K562 (cell line): ENCODE results near the gene DNAAF3. TPM values are rescaled to one million over a fixed set of nuclear protein-coding genes. Genes with fewer than 3 reads are reported as not detected.

Experiments used
- ATF1 ChIP-seq, 2 experiments: fragments of 450-650 bp in 1 of 2; IDR thresholded peaks; 2 replicates each; pipeline ENCODE4 v1.6.1; 2016; ENCODE audit warnings: missing compliant biosample characterization in 1 of 2, missing genetic modification characterization in 1 of 2
- CBFB ChIP-seq: sonication (generic); formaldehyde crosslinking; IDR thresholded peaks from 2 replicates; pipeline ENCODE4 v1.4.0; 2020; ENCODE audit warnings: mild to moderate bottlenecking, missing genetic modification reagents
- EWSR1 ChIP-seq: fragments of 450-650 bp; IDR thresholded peaks from 2 replicates; pipeline ENCODE4 v1.6.1; 2018; ENCODE audit warnings: borderline replicate concordance, mild to moderate bottlenecking, low read depth, moderate library complexity; ENCODE audit not compliant: partially characterized antibody
- KDM5B ChIP-seq: fragments of 200-600 bp; sonication (generic); IDR thresholded peaks from 2 replicates; pipeline ENCODE4 v1.6.1; 2012; ENCODE audit warnings: low read depth, mild to moderate bottlenecking, moderate library complexity, low read length, control low read depth, inconsistent platforms; ENCODE audit not compliant: insufficient replicate concordance
- L3MBTL2 ChIP-seq: fragments of 450-650 bp; IDR thresholded peaks from 2 replicates; pipeline ENCODE4 v1.6.1; 2016; ENCODE audit warnings: mild to moderate bottlenecking, moderate library complexity
- LARP7 ChIP-seq: fragments of 450-650 bp; IDR thresholded peaks from 2 replicates; pipeline ENCODE4 v1.6.1; 2016
- NFXL1 ChIP-seq: fragments of 450-650 bp; formaldehyde crosslinking; IDR thresholded peaks from 2 replicates; pipeline ENCODE4 v1.4.0; 2021; ENCODE audit warnings: mild to moderate bottlenecking
- RFX5 ChIP-seq: IDR thresholded peaks from 2 replicates; pipeline ENCODE4 v1.6.1; 2011; ENCODE audit warnings: low read depth, mild to moderate bottlenecking, improper control_type of control experiment, low read length
- SREBF2 ChIP-seq: sonication (generic); formaldehyde crosslinking; IDR thresholded peaks from 2 replicates; pipeline ENCODE4 v1.4.0; 2020; ENCODE audit warnings: mild to moderate bottlenecking, missing genetic modification reagents
- U2AF1 ChIP-seq: fragments of 200-400 bp; formaldehyde crosslinking; optimal IDR thresholded peaks from 2 replicates; pipeline ENCODE3; 2017; ENCODE audit warnings: mild to moderate bottlenecking, low read depth, low read length, moderate library complexity
- XRCC4 ChIP-seq: IDR thresholded peaks from one replicate; pipeline ENCODE4 v1.6.1; 2011; ENCODE audit not compliant: insufficient read depth, insufficient read length; ENCODE audit errors: extremely low read depth
- ZNF174 ChIP-seq: fragments of 250-450 bp; sonication (Bioruptor Pico); IDR thresholded peaks from 2 replicates; pipeline ENCODE4 v1.4.0; 2020; ENCODE audit warnings: mild to moderate bottlenecking
- ZNF311 ChIP-seq: fragments of 250-450 bp; sonication (Bioruptor Pico); IDR thresholded peaks from 2 replicates; pipeline ENCODE4 v1.4.0; 2020; ENCODE audit warnings: mild to moderate bottlenecking, moderate library complexity
- polyA plus RNA-seq, 8 experiments: library from polyadenylated mRNA; depleted of rRNA in 4 of 8; stranded (reverse) in 5 of 8; unstranded in 3 of 8; fragments of >200 nt; fragmentation: Nextera tagmentation in 2 of 8; fragmentation: Illumina TruSeq in 1 of 8; extraction: Ambion mirVana in 2 of 8; extraction: Trizol in 1 of 8; gene quantifications; 2 replicates each; pipeline versions ENCODE4 v1.2.1 to v1.2.3, GENCODE V29; 2011 to 2014; ENCODE audit warnings: inconsistent platforms in 1 of 8, missing spikeins in 1 of 8
- total RNA-seq, 7 experiments: library from RNA; depleted of rRNA in 6 of 7; stranded (reverse); fragments of >200 nt in 6 of 7; fragmentation: Illumina TruSeq in 2 of 7; extraction: Trizol in 2 of 7; gene quantifications; 2 replicates each; pipeline versions ENCODE4 v1.2.1 to v1.2.3, GENCODE V29; 2011 to 2021; ENCODE audit warnings: low replicate concordance in 1 of 7
- TF ChIP-seq, protein P1 (sequence below): fragments of 250-450 bp; sonication (Bioruptor Pico); IDR thresholded peaks from 2 replicates; pipeline ENCODE4 v1.5.0; 2020; ENCODE audit warnings: mild to moderate bottlenecking, borderline replicate concordance
- TF ChIP-seq, protein P2 (sequence below): fragments of 450-650 bp; formaldehyde crosslinking; IDR thresholded peaks from 2 replicates; pipeline ENCODE4 v1.4.0; 2020; ENCODE audit warnings: mild to moderate bottlenecking, moderate library complexity
- TF ChIP-seq, protein P3 (sequence below): sonication (generic); formaldehyde crosslinking; IDR thresholded peaks from 2 replicates; pipeline ENCODE4 v1.9.0; 2022; ENCODE audit warnings: mild to moderate bottlenecking, missing genetic modification reagents
- TF ChIP-seq, protein P4 (sequence below): fragments of 200-800 bp; sonication (Bioruptor generic); IDR thresholded peaks from 2 replicates; pipeline ENCODE4 v1.6.1; 2017; ENCODE audit warnings: missing genetic modification characterization, missing compliant biosample characterization
- TF ChIP-seq, protein P5 (sequence below): fragments of 450-650 bp; formaldehyde crosslinking; IDR thresholded peaks from 2 replicates; pipeline ENCODE4 v1.4.0; 2020; ENCODE audit warnings: mild to moderate bottlenecking, moderate library complexity
- TF ChIP-seq, protein P6 (sequence below): fragments of 450-650 bp; formaldehyde crosslinking; IDR thresholded peaks from 2 replicates; pipeline ENCODE4 v1.4.0; 2020; ENCODE audit warnings: mild to moderate bottlenecking, moderate library complexity

The DNAAF3 gene
- total and polyA plus RNA-seq, 9 of the 15 experiments (the other 6 are each of a cell fraction or from before 2014, with no cell fraction given) = 21.6 to 61.5 (median 43.0) TPM

DNA sequence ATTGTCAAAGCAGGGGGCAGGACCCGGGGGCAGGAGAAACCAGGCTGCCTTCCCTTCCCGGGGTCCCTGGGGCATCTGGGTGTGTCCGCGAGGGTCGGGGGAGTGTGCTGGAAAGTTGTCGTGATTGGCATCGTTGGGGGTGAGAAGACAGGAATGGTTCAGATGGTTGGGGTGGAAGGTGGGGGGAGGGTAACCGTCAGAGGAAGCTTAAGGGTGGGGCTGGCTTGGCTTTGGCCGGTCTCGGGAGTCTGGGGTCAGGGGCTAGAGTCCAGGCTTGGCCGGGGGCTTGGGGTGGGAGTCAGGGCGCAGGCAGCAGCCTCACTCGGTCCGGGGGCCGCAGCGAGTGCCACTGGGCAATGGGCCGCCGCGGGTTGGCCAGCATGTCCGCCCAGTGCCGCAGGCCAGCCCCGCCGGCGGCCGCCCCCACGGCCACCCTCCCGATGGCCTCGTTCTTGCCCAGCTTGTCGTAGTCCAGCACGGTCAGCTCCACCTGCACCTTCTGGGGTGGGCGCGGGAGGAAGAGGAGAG, 6.8 kb upstream of the DNAAF3 start (continued):
- no peak for TF ChIP-seq RFX5
- TF ChIP-seq EWSR1 = no peak
- TF ChIP-seq, protein P1, sequence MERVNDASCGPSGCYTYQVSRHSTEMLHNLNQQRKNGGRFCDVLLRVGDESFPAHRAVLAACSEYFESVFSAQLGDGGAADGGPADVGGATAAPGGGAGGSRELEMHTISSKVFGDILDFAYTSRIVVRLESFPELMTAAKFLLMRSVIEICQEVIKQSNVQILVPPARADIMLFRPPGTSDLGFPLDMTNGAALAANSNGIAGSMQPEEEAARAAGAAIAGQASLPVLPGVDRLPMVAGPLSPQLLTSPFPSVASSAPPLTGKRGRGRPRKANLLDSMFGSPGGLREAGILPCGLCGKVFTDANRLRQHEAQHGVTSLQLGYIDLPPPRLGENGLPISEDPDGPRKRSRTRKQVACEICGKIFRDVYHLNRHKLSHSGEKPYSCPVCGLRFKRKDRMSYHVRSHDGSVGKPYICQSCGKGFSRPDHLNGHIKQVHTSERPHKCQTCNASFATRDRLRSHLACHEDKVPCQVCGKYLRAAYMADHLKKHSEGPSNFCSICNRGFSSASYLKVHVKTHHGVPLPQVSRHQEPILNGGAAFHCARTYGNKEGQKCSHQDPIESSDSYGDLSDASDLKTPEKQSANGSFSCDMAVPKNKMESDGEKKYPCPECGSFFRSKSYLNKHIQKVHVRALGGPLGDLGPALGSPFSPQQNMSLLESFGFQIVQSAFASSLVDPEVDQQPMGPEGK (CRISPR knock-in tag) = no peak
- TF ChIP-seq ATF1 (CRISPR knock-in tag; IDR thresholded peaks at IDR 0.05) = no peak
- no peak for TF ChIP-seq ATF1 (tag; IDR thresholded peaks at IDR 0.05)
- TF ChIP-seq NFXL1 = no peak
- TF ChIP-seq L3MBTL2 = 0 out of 2 replicates have a peak, but pooled peaks have one; percentile 18
- TF ChIP-seq, protein P2, sequence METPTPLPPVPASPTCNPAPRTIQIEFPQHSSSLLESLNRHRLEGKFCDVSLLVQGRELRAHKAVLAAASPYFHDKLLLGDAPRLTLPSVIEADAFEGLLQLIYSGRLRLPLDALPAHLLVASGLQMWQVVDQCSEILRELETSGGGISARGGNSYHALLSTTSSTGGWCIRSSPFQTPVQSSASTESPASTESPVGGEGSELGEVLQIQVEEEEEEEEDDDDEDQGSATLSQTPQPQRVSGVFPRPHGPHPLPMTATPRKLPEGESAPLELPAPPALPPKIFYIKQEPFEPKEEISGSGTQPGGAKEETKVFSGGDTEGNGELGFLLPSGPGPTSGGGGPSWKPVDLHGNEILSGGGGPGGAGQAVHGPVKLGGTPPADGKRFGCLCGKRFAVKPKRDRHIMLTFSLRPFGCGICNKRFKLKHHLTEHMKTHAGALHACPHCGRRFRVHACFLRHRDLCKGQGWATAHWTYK = 0 out of 2 replicates have a peak, but pooled peaks have one; percentile 51
- TF ChIP-seq U2AF1 = no peak
- TF ChIP-seq, protein P3, sequence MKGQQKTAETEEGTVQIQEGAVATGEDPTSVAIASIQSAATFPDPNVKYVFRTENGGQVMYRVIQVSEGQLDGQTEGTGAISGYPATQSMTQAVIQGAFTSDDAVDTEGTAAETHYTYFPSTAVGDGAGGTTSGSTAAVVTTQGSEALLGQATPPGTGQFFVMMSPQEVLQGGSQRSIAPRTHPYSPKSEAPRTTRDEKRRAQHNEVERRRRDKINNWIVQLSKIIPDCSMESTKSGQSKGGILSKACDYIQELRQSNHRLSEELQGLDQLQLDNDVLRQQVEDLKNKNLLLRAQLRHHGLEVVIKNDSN (CRISPR knock-in tag) = no peak
- TF ChIP-seq CBFB = no peak
- no peak for TF ChIP-seq ZNF311 (CRISPR knock-in tag)
- TF ChIP-seq LARP7 = no peak
- TF ChIP-seq, protein P4, sequence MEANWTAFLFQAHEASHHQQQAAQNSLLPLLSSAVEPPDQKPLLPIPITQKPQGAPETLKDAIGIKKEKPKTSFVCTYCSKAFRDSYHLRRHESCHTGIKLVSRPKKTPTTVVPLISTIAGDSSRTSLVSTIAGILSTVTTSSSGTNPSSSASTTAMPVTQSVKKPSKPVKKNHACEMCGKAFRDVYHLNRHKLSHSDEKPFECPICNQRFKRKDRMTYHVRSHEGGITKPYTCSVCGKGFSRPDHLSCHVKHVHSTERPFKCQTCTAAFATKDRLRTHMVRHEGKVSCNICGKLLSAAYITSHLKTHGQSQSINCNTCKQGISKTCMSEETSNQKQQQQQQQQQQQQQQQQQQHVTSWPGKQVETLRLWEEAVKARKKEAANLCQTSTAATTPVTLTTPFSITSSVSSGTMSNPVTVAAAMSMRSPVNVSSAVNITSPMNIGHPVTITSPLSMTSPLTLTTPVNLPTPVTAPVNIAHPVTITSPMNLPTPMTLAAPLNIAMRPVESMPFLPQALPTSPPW (CRISPR knock-in tag) = peak; percentile 5; the same call in 1 of the 2 replicates
- TF ChIP-seq XRCC4 = no peak
- peak; percentile 10 for TF ChIP-seq KDM5B
- TF ChIP-seq, protein P5, sequence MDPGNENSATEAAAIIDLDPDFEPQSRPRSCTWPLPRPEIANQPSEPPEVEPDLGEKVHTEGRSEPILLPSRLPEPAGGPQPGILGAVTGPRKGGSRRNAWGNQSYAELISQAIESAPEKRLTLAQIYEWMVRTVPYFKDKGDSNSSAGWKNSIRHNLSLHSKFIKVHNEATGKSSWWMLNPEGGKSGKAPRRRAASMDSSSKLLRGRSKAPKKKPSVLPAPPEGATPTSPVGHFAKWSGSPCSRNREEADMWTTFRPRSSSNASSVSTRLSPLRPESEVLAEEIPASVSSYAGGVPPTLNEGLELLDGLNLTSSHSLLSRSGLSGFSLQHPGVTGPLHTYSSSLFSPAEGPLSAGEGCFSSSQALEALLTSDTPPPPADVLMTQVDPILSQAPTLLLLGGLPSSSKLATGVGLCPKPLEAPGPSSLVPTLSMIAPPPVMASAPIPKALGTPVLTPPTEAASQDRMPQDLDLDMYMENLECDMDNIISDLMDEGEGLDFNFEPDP (CRISPR knock-in tag) = no peak
- no peak for TF ChIP-seq SREBF2 (CRISPR knock-in tag)
- no peak for TF ChIP-seq ZNF174 (CRISPR knock-in tag)
- TF ChIP-seq, protein P6, sequence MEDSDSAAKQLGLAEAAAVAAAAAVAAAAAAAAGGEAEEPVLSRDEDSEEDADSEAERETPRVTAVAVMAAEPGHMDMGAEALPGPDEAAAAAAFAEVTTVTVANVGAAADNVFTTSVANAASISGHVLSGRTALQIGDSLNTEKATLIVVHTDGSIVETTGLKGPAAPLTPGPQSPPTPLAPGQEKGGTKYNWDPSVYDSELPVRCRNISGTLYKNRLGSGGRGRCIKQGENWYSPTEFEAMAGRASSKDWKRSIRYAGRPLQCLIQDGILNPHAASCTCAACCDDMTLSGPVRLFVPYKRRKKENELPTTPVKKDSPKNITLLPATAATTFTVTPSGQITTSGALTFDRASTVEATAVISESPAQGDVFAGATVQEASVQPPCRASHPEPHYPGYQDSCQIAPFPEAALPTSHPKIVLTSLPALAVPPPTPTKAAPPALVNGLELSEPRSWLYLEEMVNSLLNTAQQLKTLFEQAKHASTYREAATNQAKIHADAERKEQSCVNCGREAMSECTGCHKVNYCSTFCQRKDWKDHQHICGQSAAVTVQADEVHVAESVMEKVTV (CRISPR knock-in tag) = no peak
